ENCODE measurements around the gene MRPL32.

DNA sequence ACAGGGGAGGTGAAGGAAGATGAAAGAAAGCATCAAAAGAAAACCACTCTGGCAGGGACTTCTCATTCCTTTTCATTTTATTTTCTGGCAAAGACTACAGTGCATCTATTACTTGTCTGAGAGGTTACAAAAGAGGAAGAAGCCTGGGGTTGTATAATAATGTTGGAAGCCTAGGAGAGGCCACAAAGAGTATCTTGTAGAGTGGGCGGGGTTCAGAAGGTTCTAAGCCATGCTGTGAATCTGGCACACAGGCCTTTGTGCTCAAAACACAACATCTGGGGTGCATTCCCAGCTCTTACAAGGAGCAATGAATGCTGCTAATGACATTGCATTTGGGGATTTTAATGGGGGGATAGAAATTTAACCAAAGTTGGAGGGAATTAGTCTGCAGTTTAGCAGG is 49.4 kb downstream of the MRPL32 start:
- TF ChIP-seq, protein P1, sequence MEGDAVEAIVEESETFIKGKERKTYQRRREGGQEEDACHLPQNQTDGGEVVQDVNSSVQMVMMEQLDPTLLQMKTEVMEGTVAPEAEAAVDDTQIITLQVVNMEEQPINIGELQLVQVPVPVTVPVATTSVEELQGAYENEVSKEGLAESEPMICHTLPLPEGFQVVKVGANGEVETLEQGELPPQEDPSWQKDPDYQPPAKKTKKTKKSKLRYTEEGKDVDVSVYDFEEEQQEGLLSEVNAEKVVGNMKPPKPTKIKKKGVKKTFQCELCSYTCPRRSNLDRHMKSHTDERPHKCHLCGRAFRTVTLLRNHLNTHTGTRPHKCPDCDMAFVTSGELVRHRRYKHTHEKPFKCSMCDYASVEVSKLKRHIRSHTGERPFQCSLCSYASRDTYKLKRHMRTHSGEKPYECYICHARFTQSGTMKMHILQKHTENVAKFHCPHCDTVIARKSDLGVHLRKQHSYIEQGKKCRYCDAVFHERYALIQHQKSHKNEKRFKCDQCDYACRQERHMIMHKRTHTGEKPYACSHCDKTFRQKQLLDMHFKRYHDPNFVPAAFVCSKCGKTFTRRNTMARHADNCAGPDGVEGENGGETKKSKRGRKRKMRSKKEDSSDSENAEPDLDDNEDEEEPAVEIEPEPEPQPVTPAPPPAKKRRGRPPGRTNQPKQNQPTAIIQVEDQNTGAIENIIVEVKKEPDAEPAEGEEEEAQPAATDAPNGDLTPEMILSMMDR (IDR thresholded peaks at IDR 0.05) = no peak
- no peak for TF ChIP-seq POLR2A (IDR thresholded peaks at IDR 0.05)
